PFSK-1 (cell line): Measurements from ENCODE around the gene HACD2.

Source experiments
- FOXP2 ChIP-seq: optimal IDR thresholded peaks from 2 replicates; pipeline ENCODE3; 2011; ENCODE audit warnings: borderline replicate concordance, control low read depth, inconsistent platforms; ENCODE audit not compliant: insufficient read depth; ENCODE audit errors: extremely low read length, extremely low read depth
- POLR2AphosphoS5 ChIP-seq: IDR thresholded peaks from 2 replicates; pipeline ENCODE4 v1.6.1; 2012; ENCODE audit warnings: low read depth, mild to moderate bottlenecking, control low read depth, low read length, moderate library complexity
- TAF1 ChIP-seq: IDR thresholded peaks from 2 replicates; pipeline ENCODE4 v1.6.1; 2012; ENCODE audit warnings: low read length, control low read depth, borderline replicate concordance; ENCODE audit not compliant: insufficient read depth
- TF ChIP-seq, protein P1 (sequence below), 2 experiments: IDR thresholded peaks; 2 replicates each; pipeline versions ENCODE4 v1.6.1 to v1.8.0; 2011 to 2012; ENCODE audit warnings: low read depth in 2 of 2, low read length in 2 of 2, control low read depth in 1 of 2, inconsistent platforms in 1 of 2, mild to moderate bottlenecking in 1 of 2, moderate library complexity in 1 of 2; ENCODE audit not compliant: insufficient read depth in 1 of 2

GRCh38 chr3:123498761-123499160, 86.1 kb downstream of the HACD2 start:
- TF ChIP-seq, protein P1, sequence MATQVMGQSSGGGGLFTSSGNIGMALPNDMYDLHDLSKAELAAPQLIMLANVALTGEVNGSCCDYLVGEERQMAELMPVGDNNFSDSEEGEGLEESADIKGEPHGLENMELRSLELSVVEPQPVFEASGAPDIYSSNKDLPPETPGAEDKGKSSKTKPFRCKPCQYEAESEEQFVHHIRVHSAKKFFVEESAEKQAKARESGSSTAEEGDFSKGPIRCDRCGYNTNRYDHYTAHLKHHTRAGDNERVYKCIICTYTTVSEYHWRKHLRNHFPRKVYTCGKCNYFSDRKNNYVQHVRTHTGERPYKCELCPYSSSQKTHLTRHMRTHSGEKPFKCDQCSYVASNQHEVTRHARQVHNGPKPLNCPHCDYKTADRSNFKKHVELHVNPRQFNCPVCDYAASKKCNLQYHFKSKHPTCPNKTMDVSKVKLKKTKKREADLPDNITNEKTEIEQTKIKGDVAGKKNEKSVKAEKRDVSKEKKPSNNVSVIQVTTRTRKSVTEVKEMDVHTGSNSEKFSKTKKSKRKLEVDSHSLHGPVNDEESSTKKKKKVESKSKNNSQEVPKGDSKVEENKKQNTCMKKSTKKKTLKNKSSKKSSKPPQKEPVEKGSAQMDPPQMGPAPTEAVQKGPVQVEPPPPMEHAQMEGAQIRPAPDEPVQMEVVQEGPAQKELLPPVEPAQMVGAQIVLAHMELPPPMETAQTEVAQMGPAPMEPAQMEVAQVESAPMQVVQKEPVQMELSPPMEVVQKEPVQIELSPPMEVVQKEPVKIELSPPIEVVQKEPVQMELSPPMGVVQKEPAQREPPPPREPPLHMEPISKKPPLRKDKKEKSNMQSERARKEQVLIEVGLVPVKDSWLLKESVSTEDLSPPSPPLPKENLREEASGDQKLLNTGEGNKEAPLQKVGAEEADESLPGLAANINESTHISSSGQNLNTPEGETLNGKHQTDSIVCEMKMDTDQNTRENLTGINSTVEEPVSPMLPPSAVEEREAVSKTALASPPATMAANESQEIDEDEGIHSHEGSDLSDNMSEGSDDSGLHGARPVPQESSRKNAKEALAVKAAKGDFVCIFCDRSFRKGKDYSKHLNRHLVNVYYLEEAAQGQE (IDR thresholded peaks at IDR 0.05; ENCODE audit: insufficient read depth in 1 of 2, low read depth in 2 of 2, low read length in 2 of 2), result no peak
- no peak for TF ChIP-seq POLR2AphosphoS5
- no peak for TF ChIP-seq FOXP2
- no peak for TF ChIP-seq TAF1
